HG03175 (cell line): ENCODE results near the gene PCDH15.

Experiments
- ATAC-seq: cut with Tn5 transposase; IDR thresholded peaks from one replicate; pipeline ENCODE4 v1.9.1; 2021; ENCODE audit warnings: mild to moderate bottlenecking, moderate library complexity; ENCODE audit not compliant: unreplicated experiment

PCDH15 gene

GRCh38 chr10:54139819-54140428, 661.1 kb downstream of the PCDH15 start:
- ATAC-seq: no peak

- ATAC-seq: no peak
Measured at GRCh38 chr10:54137396-54137795, 663.6 kb downstream of the PCDH15 start.

GRCh38 chr10:54133203-54133602, 667.8 kb downstream of the PCDH15 start:
- ATAC-seq: no peak

GRCh38 chr10:54131833-54132232, 669.2 kb downstream of the PCDH15 start:
- no peak for ATAC-seq

- no peak for ATAC-seq
Measured at GRCh38 chr10:54130394-54130793, 670.6 kb downstream of the PCDH15 start.

- ATAC-seq: no peak
Measured at GRCh38 chr10:54125098-54125747, 675.8 kb downstream of the PCDH15 start.

GRCh38 chr10:54124209-54124885, 676.7 kb downstream of the PCDH15 start:
- no peak for ATAC-seq

GRCh38 chr10:54120806-54121205, 680.2 kb downstream of the PCDH15 start:
- ATAC-seq: no peak

- ATAC-seq: no peak
Measured at GRCh38 chr10:54108961-54109360, 692.1 kb downstream of the PCDH15 start.

- no peak for ATAC-seq
Measured at GRCh38 chr10:54096892-54097291, 704.1 kb downstream of the PCDH15 start.

- no peak for ATAC-seq
Measured at GRCh38 chr10:54094321-54094720, 706.7 kb downstream of the PCDH15 start.

GRCh38 chr10:54091237-54091636, 709.8 kb downstream of the PCDH15 start:
- ATAC-seq: no peak

- ATAC-seq: no peak
Measured at GRCh38 chr10:54081950-54082349, 719.1 kb downstream of the PCDH15 start.

GRCh38 chr10:54067361-54067760, 733.7 kb downstream of the PCDH15 start:
- ATAC-seq: no peak

- ATAC-seq: no peak
Measured at GRCh38 chr10:54066646-54067045, 734.4 kb downstream of the PCDH15 start.

- ATAC-seq: no peak
Measured at GRCh38 chr10:54065106-54065505, 735.9 kb downstream of the PCDH15 start.

GRCh38 chr10:54064215-54064614, 736.8 kb downstream of the PCDH15 start:
- ATAC-seq: no peak

- no peak for ATAC-seq
Measured at GRCh38 chr10:54063514-54063913, 737.5 kb downstream of the PCDH15 start.

- no peak for ATAC-seq
Measured at GRCh38 chr10:54060572-54060971, 740.5 kb downstream of the PCDH15 start.

- no peak for ATAC-seq
Measured at GRCh38 chr10:54057357-54057756, 743.7 kb downstream of the PCDH15 start.

- ATAC-seq: no peak
Measured at GRCh38 chr10:54026340-54026739, 774.7 kb downstream of the PCDH15 start.

GRCh38 chr10:54011117-54011516, 789.9 kb downstream of the PCDH15 start:
- no peak for ATAC-seq
